COLO829 (cell line): ENCODE measurements around the gene LRRC75B.

Experiments
- DNase-seq: peaks from one replicate; pipeline ENCODE4 v3.0.0; 2012; ENCODE audit warnings: low spot score

The LRRC75B gene

GRCh38 chr22:24587251-24587650, 5.6 kb downstream of the LRRC75B start:
- no peak for DNase-seq

GRCh38 chr22:24585927-24586546, 6.8 kb downstream of the LRRC75B start:
- no peak for DNase-seq

- no peak for DNase-seq
Measured at GRCh38 chr22:24585461-24585860, 7.4 kb downstream of the LRRC75B start.

- no peak for DNase-seq
Measured at GRCh38 chr22:24584871-24585411, 7.9 kb downstream of the LRRC75B start.

- DNase-seq: no peak
Measured at GRCh38 chr22:24584166-24584790, 8.6 kb downstream of the LRRC75B start.

GRCh38 chr22:24583221-24584165, 9.4 kb downstream of the LRRC75B start:
- no peak for DNase-seq

GRCh38 chr22:24582056-24582814, 10.6 kb downstream of the LRRC75B start:
- no peak for DNase-seq

- no peak for DNase-seq
Measured at GRCh38 chr22:24580276-24580675, 12.6 kb downstream of the LRRC75B start.

- DNase-seq: no peak
Measured at GRCh38 chr22:24579258-24579601, 13.6 kb downstream of the LRRC75B start.

- DNase-seq: no peak
Measured at GRCh38 chr22:24578355-24579257, 14.3 kb downstream of the LRRC75B start.

GRCh38 chr22:24576778-24577177, 16.1 kb downstream of the LRRC75B start:
- DNase-seq: no peak

GRCh38 chr22:24571266-24571665, 21.6 kb downstream of the LRRC75B start:
- no peak for DNase-seq

- no peak for DNase-seq
Measured at GRCh38 chr22:24567668-24568067, 25.2 kb downstream of the LRRC75B start.

- DNase-seq: no peak
Measured at GRCh38 chr22:24566899-24567511, 25.9 kb downstream of the LRRC75B start.

- no peak for DNase-seq
Measured at GRCh38 chr22:24565077-24565476, 27.8 kb downstream of the LRRC75B start.

GRCh38 chr22:24564376-24565058, 28.4 kb downstream of the LRRC75B start:
- DNase-seq: no peak

- no peak for DNase-seq
Measured at GRCh38 chr22:24563246-24563645, 29.6 kb downstream of the LRRC75B start.

- no peak for DNase-seq
Measured at GRCh38 chr22:24559471-24559870, 33.4 kb downstream of the LRRC75B start.

- peak; percentile 100 for DNase-seq
Measured at GRCh38 chr22:24555165-24556039, 37.5 kb downstream of the LRRC75B start, which contains the start of gene SNRPD3. Gene SNRPD3 (plus strand): TSS chr22:24555999. CDS start chr22:24557675, 1,676 bp downstream.
